Uterus (tissue), 4 donors: ENCODE results near the gene LSAMP. TPM values are rescaled to one million over a fixed set of nuclear protein-coding genes. Genes with fewer than 3 reads are reported as not detected.

ENCODE experiments used
- DNase-seq, 2 donors: peaks; one replicate each; pipeline ENCODE4 v3.0.0-alpha.2; 2019 to 2020
- H3K27ac ChIP-seq, 2 donors: fragments of 200-600 bp; sonication (generic); 1 replicate in 1 of 2; 2 replicates in 1 of 2; pipeline ENCODE4 v1.5.1; 2016 to 2018
- H3K27me3 ChIP-seq, 2 donors: fragments of 200-600 bp; sonication (generic); one replicate each; pipeline ENCODE4 v1.5.1; 2018 to 2019; ENCODE audit warnings: control low read depth in 1 of 2
- H3K36me3 ChIP-seq, 2 donors: fragments of 200-600 bp; sonication (generic); one replicate each; pipeline ENCODE4 v1.5.1; 2019; ENCODE audit warnings: control low read depth in 1 of 2
- H3K4me1 ChIP-seq, 2 donors: fragments of 200-600 bp; sonication (generic); one replicate each; pipeline ENCODE4 v1.5.1; 2018 to 2019; ENCODE audit warnings: control low read depth in 1 of 2
- H3K4me3 ChIP-seq, 2 donors: fragments of 200-600 bp; sonication (generic); 1 replicate in 1 of 2; 2 replicates in 1 of 2; pipeline ENCODE4 v1.5.1; 2018 to 2019; ENCODE audit warnings: mild to moderate bottlenecking in 1 of 2
- H3K9me3 ChIP-seq, 2 donors: fragments of 200-600 bp; sonication (generic); one replicate each; pipeline ENCODE4 v1.5.1; 2019; ENCODE audit warnings: control low read depth in 1 of 2
- CTCF ChIP-seq, 4 experiments: fragments of 200-600 bp in 2 of 4; fragments of 450-650 bp in 2 of 4; sonication (generic) in 2 of 4; IDR thresholded peaks; one replicate each; pipeline ENCODE4 v1.5.1; 2016 to 2019; ENCODE audit warnings: antibody characterized with exemption in 4 of 4, mild to moderate bottlenecking in 2 of 4, moderate library complexity in 1 of 4
- POLR2A ChIP-seq, 2 donors: fragments of 450-650 bp; IDR thresholded peaks; one replicate each; pipeline ENCODE4 v1.6.1; 2016; ENCODE audit warnings: antibody characterized with exemption in 2 of 2, mild to moderate bottlenecking in 1 of 2, moderate library complexity in 1 of 2
- intact Hi-C: fragments of 100-400 bp; cut with DNase I; formaldehyde crosslinking; loops from one replicate; pipeline ENCODE4 v1.15.1; 2023; ENCODE audit warnings: low total_unique reads
- total RNA-seq, 4 donors: library from RNA; depleted of rRNA in 3 of 4; stranded (reverse); fragments of >200 nt in 3 of 4; gene quantifications; one replicate each; pipeline versions ENCODE4 v1.1.0 to v1.2.4, GENCODE V29; 2014 to 2023
- donor health status: DM: yes; HTN: yes; CAD: no.

Gene LSAMP
- total RNA-seq, 4 donors from 2014 or later: 0.26 to 25.8 (median 1.8) TPM

DNA sequence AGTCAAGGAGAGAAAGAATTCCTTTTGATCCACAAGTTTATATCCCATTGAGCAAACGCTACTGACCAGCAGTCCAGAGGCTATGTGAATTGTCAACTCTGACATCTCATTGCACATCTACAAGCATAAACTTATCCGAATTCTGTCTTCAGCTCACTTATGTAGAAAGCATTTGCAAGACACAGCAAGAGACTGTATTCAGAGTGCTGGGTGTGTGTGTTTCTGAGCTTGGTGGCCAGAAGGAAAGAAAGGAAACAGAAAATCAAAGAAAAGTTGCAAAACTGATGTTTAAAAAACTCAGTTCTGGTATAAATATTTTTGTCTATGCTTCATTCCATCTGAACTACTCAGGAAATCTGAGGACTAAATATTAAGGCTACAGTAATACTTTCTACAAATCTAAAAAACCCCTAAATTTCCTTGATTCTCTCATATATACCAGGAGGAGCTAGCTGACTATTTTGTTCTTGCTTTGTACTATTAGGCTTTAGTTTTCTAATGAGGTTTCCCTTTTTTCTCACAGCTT lies 45.5 kb downstream of the LSAMP start:
- Histone ChIP-seq H3K27me3 (no peaks in the 10 kb centered on the region), H3K4me1 (no peaks in the 10 kb centered on the region), H3K36me3 (no peaks in the 10 kb centered on the region), H3K27ac (no peak overlapping the region), H3K9me3 (no peaks in the 10 kb centered on the region), H3K4me3 (no peak overlapping the region)
- TF ChIP-seq CTCF (IDR thresholded peaks at IDR 0.05) (no peak), POLR2A (IDR thresholded peaks at IDR 0.05) (no peak)
- intact Hi-C loops: no loop called here
- DNase-seq: no peak

DNA sequence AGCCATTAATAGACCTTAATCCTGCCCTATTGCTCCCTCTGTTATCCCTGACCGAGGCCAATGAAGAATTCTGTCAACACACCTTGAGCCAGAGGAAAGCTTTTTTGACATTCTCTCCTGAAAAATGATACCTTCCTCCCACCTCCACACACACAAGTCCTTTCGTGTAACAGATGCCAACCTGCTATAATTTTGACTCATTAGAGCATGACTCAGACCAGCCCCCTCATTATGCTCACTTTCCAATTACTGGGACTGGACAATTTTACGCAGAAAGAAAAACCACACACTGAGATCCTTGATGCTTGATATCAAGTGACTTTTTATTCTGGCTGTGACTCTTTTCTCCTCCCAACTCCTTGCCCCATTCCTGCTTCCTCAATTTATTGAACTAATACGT lies 50.9 kb downstream of the LSAMP start:
- H3K27me3 ChIP-seq: no peaks in the 10 kb centered on the region
- H3K27ac ChIP-seq: no peak overlapping the region
- no peaks in the 10 kb centered on the region for H3K9me3 ChIP-seq
- DNase-seq: no peak
- TF ChIP-seq POLR2A (IDR thresholded peaks at IDR 0.05): no peak
- TF ChIP-seq CTCF (IDR thresholded peaks at IDR 0.05): no peak
- H3K4me1 ChIP-seq: no peaks in the 10 kb centered on the region
- H3K4me3 ChIP-seq: no peak overlapping the region
- intact Hi-C loops: no loop called here
- H3K36me3 ChIP-seq: no peaks in the 10 kb centered on the region

DNA sequence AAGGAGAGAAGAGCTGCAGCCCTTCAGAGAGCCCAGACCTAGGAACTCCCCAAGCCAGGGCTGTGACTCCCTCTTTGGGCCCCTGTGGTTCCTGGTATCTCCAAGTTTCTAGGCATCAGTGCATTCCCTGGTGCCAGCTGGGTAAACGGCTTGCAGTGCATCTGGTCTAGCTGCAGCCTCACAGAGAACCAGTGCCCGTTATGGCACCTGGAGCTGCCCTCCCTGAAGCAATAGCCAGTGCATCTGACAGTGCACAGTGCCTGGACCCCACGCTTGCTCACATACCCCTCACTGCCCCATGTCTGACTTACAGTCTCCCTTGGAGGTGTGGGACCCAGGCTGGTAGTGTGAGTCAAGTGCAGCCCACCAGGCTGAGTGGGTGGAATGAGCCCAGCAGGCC lies 52.1 kb downstream of the LSAMP start:
- TF ChIP-seq POLR2A (IDR thresholded peaks at IDR 0.05): no peak
- TF ChIP-seq CTCF (IDR thresholded peaks at IDR 0.05): no peak
- Histone ChIP-seq H3K4me3 (no peak overlapping the region), H3K9me3 (no peaks in the 10 kb centered on the region), H3K36me3 (no peaks in the 10 kb centered on the region), H3K27me3 (no peaks in the 10 kb centered on the region), H3K4me1 (no peaks in the 10 kb centered on the region), H3K27ac (no peak overlapping the region)
- no peak for DNase-seq
- intact Hi-C loops: no loop called here

- no peak overlapping the region for H3K27ac ChIP-seq
- H3K27me3 ChIP-seq: no peaks in the 10 kb centered on the region
- TF ChIP-seq CTCF (IDR thresholded peaks at IDR 0.05): no peak
- TF ChIP-seq POLR2A (IDR thresholded peaks at IDR 0.05): no peak
- no peaks in the 10 kb centered on the region for H3K4me1 ChIP-seq
- H3K9me3 ChIP-seq: no peaks in the 10 kb centered on the region
- intact Hi-C loops: no loop called here
- no peak for DNase-seq
- H3K4me3 ChIP-seq: no peak overlapping the region
- no peaks in the 10 kb centered on the region for H3K36me3 ChIP-seq
Measured at GRCh38 chr3:116392291-116392690, 53.0 kb downstream of the LSAMP start.

DNA sequence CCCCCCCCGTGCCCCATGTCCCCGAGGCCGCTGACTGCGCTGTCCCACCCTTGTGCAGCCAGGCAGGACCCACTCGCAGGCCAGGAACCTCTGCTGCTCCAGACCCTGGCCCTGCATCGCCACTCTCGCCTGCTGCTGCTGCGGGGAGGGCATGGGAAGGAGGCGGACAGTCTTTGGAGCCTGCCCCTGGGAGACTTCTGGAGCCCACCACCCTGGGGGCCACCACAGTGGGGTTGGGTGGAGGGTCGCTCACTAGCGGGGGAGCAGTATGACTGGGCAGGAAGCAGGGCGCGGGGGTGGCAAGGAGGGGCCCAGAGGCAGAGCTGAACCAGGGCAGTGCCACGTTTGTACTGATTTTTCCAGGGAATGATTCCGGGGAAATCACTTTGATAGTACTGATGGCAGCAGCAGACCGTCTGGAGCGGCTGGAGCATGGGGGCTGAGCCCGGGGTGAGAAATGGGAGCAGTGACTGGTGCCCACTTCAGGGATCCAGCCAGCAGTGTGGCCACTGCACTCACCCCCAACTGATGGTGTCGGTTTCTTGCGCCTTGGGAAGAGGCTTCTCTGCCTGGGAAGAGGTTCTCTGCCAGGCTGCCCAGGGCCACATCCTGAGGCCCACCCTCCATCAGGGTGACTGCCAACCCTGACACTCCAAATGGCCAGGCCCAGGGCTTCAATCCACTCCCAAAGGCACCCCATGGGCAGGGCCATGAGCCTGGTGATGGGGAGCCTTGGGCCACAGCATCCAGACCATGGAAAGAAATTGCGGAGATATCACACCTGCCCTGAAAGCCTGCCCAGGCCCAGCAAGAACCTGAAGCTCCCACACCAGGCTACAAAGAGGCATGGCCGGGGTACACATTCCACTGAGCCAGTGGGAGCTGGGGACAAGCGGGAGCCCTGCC lies 53.7 kb downstream of the LSAMP start:
- Histone ChIP-seq H3K4me1 (no peaks in the 10 kb centered on the region), H3K27me3 (no peaks in the 10 kb centered on the region), H3K4me3 (no peak overlapping the region), H3K9me3 (no peaks in the 10 kb centered on the region), H3K36me3 (no peaks in the 10 kb centered on the region), H3K27ac (no peak overlapping the region)
- TF ChIP-seq POLR2A (IDR thresholded peaks at IDR 0.05) (no peak), CTCF (IDR thresholded peaks at IDR 0.05) (no peak)
- intact Hi-C loops: no loop called here
- DNase-seq: no peak
